Epithelial cell of proximal tubule (primary cell): ENCODE measurements around the gene TFDP1. TPM values are rescaled to one million over a fixed set of nuclear protein-coding genes. Genes with fewer than 3 reads are reported as not detected.

Experiments
- DNase-seq: peaks from one replicate; pipeline ENCODE4 v3.0.0-alpha.2; 2011; ENCODE audit warnings: low read depth
- H3K4me3 ChIP-seq: 2 replicates; pipeline ENCODE4 v1.5.1; 2011; ENCODE audit warnings: low read depth, mild to moderate bottlenecking, low read length
- CTCF ChIP-seq: conservative IDR thresholded peaks from 2 replicates; pipeline ENCODE4 v1.5.1; 2012; ENCODE audit warnings: low read depth, mild to moderate bottlenecking, low read length
- total RNA-seq: library from RNA; depleted of rRNA; stranded (reverse); fragments of >200 nt; gene quantifications from 2 replicates; pipeline ENCODE4 v1.2.3, GENCODE V29; 2015

Gene TFDP1
- total RNA-seq, 1 donor from 2014 or later, result 105 TPM

DNA sequence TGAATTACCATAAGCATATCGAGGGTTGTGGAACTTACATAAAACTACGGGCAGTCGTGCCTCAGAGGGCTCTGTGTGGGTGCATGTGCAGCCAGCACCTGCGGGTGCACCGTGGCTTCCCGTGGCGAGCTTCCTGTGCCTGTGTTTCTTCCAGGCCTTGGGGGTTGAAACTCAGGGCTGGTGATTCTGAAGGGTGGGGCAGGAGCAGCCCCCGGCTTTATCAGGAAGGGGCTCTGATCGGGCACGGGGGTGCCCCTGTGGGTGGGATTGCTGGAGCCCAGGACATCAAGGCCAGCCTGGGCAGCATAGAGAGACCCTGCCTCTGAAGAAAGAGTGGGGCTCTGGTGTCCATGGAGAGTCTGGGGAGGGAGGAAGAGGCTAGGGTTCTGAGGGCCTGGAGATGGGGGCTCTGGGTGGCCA is 62.4 kb downstream of the TFDP1 start:
- no peak overlapping the region for H3K4me3 ChIP-seq
- no peak for DNase-seq
- TF ChIP-seq CTCF, result no peak

GRCh38 chr13:113647351-113648215 is 63.0 kb downstream of the TFDP1 start:
- no peak for TF ChIP-seq CTCF
- DNase-seq, result peak; percentile 35
- no peak overlapping the region for H3K4me3 ChIP-seq

DNA sequence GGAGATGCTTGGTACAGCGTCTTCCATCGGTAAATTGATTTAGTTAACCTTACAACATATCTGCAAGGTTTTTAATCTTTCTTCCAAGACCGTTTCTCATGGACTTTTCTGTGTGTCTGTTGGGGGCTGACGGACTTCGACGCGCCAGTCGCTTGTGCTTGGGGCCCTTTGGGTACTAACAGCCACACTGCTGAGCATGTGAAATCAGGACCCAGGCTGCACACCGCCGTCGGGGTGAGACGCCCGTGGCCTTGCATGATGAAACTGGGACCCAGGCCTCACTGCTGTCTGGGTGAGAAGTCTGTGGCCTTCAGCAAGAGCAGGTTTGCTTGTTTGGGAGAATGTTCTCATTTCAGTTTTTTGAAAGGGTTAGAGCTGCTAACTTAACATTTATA is 63.7 kb downstream of the TFDP1 start:
- no peak for TF ChIP-seq CTCF
- no peak overlapping the region for H3K4me3 ChIP-seq
- DNase-seq, result no peak

- no peak for DNase-seq
- H3K4me3 ChIP-seq, result no peak overlapping the region
- TF ChIP-seq CTCF, result no peak
These were observed 64.7 kb downstream of the TFDP1 start for GRCh38 chr13:113649212-113649611.

- TF ChIP-seq CTCF, result no peak
- no peak overlapping the region for H3K4me3 ChIP-seq
- no peak for DNase-seq
These were observed 65.7 kb downstream of the TFDP1 start for GRCh38 chr13:113650275-113650674.

- no peak for TF ChIP-seq CTCF
- no peak overlapping the region for H3K4me3 ChIP-seq
- no peak for DNase-seq
These were observed 66.2 kb downstream of the TFDP1 start for GRCh38 chr13:113650731-113651148.
